HG03521 (cell line): ENCODE results near the gene PCSK7.
A peak's percentile ranks its signal among the peaks of the same experiment; 100 is the strongest.
"Not testable (repeated sequence)": the region's sequence is repeated elsewhere in the genome, so short reads cannot be mapped to it uniquely, and the experiment has no call there.

Experiments used
- ATAC-seq: cut with Tn5 transposase; IDR thresholded peaks from one replicate; pipeline ENCODE4 v1.9.1; 2021; ENCODE audit warnings: mild to moderate bottlenecking, moderate library complexity; ENCODE audit not compliant: unreplicated experiment

Gene PCSK7, protein sequence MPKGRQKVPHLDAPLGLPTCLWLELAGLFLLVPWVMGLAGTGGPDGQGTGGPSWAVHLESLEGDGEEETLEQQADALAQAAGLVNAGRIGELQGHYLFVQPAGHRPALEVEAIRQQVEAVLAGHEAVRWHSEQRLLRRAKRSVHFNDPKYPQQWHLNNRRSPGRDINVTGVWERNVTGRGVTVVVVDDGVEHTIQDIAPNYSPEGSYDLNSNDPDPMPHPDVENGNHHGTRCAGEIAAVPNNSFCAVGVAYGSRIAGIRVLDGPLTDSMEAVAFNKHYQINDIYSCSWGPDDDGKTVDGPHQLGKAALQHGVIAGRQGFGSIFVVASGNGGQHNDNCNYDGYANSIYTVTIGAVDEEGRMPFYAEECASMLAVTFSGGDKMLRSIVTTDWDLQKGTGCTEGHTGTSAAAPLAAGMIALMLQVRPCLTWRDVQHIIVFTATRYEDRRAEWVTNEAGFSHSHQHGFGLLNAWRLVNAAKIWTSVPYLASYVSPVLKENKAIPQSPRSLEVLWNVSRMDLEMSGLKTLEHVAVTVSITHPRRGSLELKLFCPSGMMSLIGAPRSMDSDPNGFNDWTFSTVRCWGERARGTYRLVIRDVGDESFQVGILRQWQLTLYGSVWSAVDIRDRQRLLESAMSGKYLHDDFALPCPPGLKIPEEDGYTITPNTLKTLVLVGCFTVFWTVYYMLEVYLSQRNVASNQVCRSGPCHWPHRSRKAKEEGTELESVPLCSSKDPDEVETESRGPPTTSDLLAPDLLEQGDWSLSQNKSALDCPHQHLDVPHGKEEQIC

DNA sequence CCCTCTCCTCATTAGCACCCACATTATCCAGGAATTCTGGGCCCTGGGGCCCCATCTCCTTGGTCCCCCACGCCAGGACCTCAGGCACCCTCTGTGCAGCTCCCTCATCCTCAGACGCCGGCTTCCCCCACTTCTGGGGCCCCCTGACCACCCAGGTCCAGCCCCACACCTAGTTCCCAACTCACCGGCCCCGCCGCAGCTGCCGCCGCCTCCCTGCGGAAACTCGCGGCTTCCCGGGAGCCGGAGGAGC, at the start of gene PCSK7:
Gene PCSK7, minus strand, starts transcription at position 232 of the 250 bp plus-strand sequence. CDS start 2,229 bp downstream, outside the sequence.
- no peak for ATAC-seq

DNA sequence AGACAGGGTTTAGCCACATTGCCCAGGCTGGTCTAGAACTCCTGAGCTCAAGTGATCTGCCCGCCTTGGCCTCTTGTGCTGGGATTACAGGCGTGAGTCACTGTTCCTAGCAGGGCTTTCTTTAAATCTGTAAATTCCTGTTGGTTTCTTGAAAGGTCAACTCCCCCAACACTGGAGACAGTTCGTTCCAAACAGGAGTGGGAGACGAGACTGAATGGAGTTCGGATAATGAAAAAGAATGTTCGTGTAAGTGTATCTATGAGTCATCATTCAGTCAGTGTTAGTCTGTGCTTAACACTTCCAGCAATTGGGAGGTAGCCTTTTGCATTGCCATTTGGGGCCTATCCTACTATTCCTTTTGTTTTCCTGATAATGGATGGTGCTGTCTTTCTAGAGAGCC, 49.3 kb upstream of the PCSK7 start:
- ATAC-seq: no peak

DNA sequence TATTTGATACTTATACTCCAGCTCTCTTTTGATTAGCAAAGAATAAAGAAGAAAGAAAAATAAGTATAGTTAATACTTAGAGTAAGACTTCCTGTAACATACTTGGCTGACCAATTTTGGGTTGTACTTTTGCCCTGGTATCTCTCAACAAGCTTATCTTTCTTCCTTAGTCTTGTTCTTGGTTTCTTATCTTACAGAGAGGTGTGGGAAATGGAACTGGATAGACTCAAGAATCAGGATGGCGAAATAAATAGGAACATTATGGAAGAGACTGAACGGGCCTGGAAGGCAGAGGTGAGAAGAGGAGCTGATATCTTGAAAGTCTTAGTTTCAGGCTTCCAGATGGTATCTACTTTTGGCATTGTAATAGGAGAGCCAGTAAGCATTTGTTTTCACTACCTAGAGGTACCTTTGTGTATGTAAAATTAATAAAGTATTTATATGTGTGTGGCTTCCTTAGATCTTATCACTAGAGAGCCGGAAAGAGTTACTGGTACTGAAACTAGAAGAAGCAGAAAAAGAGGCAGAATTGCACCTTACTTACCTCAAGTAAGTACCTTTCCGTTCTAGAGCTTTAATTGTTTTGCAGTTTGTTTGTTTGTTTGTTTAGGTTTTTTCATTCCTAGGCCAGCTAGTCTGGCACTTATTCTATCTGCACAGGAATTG, 48.0 kb upstream of the PCSK7 start:
- no peak for ATAC-seq

DNA sequence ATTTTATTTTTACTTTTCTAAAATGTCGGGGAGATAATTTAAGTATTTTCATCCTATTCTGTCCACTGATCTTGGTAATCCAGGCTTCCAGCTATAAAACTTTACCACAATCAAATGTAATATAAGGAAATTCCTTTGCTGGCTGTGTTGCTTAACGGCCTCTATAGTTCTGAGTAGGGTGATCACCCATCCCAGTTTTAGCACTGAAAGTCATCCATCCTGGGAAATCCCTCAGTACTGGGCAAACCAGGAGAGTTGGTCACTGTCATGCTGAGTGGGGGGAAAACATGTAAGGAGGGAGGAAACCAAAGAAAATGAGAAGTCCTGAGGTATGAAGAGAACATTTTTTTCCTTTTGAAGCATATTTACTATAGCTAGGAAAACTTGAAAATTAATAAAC, 46.5 kb upstream of the PCSK7 start:
- no peak for ATAC-seq

DNA sequence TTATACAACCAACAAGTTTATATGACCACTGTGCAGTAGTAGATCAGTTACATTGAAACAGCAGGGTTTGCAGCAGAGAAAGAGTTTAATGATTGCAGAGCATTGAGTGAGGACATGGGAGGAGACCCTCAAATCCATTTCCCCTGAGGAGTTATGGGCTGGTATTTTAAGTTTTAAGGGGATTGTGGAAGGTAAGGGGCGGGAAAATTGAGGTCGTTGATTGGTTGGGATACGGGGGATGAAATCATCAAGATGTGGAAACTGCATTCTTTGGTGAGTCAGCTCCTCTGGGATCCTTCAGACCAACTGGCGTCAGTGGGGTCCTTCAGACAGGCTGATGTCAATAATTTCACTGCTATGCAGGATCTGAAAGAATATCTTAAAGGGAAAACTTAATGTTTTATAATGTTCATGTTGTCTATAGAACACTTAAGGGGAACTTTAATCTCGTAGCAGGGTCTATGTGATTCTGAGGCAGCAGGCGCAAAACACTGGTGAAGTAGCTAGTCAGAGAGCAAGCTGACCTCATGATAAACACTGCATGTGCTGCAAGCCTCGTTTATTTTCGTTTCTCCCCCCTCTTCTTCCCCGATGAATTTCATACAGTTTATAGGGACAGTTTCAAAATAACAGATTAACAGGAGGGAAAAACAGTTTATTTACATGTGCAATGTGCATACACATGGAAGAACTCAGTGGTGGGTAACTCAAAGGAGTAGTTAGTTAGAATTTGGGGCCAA, 41.8 kb upstream of the PCSK7 start:
- no peak for ATAC-seq

DNA sequence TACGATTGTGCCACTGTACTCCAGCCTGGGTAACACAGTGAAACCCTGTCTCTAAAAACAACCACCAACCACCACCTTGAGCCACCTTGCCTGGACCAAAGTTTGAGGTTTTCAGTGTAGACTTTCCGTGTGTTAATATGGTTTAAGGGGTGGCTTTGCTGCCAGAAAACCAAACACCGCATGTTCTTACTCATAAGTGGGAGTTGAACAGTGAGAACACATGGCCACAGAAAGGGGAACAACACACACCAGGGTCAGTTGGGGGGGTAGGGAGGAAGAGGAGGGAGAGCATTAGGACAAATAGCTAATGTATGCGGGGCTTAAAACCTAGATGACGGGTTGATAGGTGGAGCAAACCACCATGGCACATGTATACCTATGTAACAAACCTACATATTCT, 40.3 kb upstream of the PCSK7 start:
- ATAC-seq: not testable (repeated sequence)

DNA sequence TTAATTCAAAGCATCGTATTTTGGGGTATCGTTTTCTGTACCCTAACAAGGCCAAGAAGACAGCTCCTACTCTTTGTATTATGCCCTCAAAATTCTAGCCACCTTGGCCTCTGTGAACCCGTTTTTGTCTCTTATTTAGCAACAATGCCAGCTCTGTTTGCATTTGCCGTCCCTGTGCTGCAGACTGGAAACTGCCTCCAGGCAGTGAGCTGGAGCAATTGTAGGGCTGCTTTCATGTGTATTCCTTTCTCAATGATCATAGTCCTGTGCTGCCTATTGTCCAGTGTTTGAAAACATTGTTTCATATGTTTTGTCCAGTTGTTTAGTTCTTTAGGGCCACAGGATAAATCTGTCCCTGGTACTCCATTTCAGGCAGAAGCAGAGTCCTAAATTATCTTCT, 39.3 kb upstream of the PCSK7 start:
- no peak for ATAC-seq

DNA sequence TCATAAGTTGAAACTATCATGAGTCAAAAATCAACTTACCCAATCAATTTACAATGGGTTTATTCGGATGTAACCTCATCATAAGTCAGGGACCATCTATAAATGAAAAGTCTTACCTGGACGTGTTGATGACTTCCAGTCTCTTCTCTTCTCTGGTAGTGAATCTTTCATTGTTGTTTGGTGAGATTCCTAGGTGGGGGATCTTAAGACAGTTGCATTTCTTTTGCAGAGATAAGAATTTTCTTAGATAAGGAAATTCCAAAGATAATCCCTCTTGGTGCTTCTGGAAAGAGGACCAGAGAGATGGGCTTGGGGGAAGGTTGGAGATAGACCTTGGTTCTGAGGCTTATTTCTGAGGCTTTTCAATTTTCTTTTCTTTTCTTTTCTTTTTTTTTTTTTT, 38.0 kb upstream of the PCSK7 start:
- ATAC-seq: no peak

DNA sequence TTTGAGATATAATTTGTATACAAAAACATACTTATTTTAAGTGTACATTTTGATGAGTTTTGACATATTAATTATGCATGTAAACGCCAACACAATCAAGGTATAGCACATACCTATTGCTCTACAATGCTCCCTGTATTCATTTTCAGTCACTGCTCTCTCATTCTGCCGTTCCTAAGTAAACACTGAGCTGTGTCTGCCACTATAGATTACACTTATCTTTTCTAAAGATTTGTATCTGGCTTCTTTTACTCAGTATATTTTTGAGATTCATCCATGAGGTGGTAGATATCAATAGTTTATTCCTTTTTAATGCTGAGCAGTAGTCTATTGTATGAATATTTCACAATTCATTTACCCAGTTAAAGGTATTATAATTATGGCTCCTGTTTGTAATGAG, 33.9 kb upstream of the PCSK7 start:
- no peak for ATAC-seq

DNA sequence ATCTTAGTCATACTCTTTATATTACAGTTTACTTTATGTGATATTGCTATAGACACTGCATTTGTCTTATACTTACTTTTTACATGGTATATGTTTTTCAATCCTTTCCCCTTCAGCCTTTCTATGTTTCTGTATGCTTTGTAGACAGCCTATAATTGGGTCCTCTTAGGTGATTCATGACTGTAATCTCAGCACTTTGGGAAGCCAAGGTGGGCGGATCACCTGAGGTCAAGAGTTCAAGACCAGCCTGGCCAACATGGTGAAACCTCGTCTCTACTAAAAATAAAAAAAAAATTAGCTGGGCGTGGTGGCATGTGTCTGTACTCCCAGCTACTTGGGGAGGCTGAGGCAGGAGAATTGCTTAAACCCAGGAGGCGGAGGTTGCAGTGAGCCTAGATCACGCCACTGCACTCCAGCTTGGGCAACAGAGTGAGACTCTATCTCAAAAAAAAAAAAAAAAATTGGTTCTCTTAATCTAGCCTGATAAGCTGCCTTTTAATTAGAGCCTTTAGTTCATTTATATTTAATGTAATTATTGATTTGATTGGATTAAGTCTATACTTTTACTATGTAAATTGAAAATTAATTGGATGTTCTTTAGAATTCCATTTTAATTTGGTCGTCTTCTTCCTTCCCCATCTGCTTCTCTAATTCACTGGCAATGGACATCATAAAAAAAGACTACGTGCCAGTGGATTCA, 32.9 kb upstream of the PCSK7 start:
- ATAC-seq: not testable (repeated sequence)

DNA sequence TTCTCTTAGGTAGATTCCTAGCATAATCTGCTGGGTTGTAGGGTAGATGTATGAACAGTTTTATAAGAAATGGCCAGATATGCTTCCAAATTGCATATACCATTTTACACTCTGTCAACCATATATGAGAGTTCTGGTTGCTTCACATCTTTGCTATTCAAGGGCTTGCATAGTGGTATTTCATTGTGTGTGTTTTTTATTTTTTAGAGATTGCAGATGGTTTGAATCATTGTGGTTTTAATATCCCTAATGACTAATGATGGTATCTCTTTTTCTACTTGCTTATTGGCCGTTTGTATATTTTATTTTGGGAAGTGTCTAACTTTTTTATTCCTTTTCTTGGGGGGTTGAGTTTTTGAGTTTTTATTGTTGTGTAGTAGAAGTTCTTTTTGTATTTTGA, 27.5 kb upstream of the PCSK7 start:
- no peak for ATAC-seq

DNA sequence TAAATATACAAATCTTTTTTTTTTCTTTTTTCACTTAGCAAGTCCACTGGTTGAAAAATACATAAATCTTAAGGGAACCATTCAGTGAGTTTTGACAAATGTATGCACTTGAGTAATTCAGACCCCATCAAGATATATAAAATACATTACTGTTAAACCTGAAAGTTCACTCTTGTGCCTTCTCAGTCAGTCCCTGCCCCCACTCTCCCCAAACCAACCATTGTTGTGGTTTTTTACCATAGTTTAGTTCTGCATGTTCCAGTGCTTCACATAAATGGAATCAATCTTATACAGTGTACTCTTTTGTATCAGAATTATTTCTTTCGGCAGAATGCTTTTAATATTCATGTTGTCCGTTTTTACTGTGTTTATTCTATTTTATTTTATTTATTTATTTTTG, 26.7 kb upstream of the PCSK7 start:
- ATAC-seq: no peak

DNA sequence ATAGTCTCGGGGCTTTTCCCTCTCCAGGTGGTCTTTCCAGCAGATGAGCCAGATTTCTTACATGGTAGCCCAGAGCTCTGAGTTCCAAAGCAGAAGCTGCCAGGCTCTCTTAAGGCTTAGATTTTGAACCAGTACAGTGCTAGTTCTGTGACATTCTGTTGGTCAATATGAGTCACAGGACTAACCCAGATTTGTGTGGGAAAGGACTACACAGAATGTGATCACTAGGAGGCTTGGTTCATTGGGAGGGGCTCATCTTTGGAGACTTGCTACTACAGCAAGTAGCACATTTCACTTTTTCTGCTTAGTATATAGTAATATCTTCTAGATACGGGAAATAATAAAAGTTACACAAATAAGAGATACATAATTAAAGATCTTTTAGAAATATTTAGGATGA, 24.7 kb upstream of the PCSK7 start:
- no peak for ATAC-seq

DNA sequence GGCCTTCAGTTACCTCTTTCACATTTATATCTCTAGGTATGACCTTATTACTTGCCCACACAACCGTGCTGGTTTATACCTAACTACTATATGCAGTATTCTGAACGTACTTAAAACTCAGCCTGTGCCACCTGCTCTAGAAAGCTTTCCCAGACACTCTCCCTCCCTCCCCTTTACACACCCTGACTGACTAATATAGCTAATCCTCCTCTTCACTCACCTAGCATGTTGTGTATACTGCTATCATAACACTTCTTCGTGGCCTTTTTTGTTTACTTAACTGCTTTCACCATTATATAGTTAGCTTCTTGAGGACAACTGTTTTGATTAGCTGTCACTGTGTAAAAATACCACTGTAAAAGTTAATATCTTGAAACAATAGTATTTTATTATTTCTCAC, 24.1 kb upstream of the PCSK7 start:
- ATAC-seq: no peak

DNA sequence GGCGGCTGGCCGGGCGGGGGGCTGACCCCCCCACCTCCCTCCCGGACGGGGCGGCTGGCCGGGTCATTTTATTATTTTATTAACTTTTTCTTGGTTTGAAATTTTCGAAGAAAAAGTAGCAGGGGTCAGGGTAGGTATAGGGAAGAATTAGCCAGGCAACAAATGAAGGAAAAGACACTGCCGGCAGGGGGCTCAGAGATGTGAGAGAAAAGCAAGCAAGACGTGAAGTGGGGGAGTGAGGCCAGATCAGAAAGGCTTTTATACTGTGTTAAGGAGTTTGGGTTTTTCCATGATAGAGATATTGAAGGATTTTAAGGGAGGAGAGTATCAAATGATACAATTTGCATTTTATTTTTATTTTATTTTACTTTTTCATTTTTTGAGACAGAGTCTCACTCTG, 19.6 kb upstream of the PCSK7 start:
- no peak for ATAC-seq

DNA sequence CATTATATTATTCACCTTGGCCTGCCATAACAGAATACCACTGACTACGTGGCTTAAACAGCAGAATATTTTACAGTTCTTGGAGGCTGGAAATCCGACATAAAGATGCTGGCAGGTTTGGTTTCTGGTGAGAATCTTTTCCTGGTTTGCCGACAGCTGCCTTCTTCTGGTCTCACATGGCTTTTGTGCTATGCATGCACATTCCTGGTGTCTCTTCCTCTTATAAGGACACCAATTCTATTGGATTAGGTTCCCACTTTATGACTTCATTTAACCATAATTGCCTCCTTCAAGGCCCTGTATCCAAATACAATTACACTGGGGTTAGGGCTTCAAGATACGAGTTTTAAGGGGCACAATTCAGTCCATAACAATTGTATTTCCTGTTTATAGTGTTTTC, 17.7 kb upstream of the PCSK7 start:
- no peak for ATAC-seq

DNA sequence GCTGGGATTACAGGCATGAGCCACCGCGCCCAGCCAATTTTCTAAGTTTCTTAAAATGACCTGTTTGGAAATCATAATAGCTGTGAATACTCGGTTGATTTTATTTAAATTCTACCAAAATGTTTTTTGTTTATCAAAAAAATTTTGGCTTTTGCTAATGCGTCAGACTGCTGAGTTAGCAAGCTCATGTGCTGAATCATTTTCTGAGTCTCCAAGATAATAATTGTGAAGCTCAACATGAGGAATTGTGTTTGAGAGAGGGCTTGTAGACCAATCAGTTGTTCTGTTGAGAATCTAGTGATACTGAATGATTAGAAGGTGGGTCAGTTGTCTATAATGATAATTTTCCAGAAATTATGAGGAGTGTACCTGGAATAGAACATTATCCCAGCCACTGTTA, 16.5 kb upstream of the PCSK7 start:
- ATAC-seq: no peak

DNA sequence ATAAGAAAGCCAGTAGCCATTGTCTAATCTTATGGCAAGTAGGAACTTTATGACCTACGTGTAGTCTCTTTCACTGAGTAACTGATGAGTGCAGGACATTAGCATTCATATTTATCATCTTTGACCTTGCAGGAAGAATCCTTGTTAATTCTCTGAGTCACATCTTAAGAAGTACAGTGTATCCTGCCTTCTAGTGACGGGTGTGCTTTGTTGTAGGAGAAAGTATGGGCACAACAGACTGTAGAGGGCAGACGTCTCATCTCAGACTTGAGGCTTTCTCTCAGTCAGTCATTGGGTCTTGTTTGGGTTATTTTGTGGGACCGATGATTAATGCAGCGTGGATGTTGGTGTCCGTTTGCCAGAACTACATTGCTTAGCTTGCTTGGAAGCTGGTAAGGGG, 7.4 kb upstream of the PCSK7 start:
- no peak for ATAC-seq

DNA sequence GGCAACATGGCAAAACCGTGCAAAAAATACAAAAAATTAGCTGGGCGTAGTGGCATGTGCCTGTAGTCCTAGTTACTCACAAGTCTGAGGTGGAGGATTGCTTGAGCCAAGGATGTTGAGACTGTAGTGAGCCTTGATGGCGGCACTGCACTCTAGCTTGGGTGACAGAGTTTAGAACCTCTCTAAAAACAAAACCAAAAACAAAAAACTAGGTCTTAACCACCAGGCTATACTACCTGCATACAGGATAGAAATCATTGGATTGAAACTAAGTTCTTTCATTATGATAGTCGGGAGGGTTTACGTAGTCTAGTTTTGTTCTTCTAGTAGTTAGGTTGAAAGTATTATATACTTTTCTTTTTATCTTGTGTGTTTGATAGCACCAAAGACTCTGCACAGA, 6.3 kb upstream of the PCSK7 start:
- ATAC-seq: no peak

DNA sequence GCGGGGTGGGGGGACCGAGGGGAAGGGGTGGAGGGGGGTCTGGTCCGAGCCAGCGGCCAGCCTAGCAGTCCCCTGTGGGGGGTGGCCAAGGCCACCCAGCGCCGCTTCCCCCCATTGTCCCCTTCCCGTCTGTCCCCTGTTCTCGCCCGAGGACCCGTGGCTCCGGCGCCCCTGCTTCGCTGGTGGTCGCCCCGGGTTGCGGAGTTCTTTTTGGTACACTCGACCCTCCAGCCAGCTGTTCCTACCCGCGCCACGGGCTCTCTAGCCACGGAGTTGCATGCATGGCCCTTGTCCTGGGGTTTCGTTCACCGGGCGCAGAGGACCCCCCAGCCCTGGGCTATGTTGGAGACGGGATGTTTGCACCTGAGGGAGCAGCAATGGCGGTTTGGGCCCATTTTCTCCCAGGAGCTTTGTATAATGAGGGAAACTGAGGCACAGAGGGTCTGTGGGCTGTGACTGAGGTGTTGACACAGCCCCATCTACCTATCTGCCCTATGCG, 1.1 kb upstream of the PCSK7 start:
- ATAC-seq: peak; percentile 8
